Testis (tissue), 3 donors: ENCODE results near the gene RNF217. TPM values are rescaled to one million over a fixed set of nuclear protein-coding genes. Genes with fewer than 3 reads are reported as not detected.
A peak's percentile ranks its signal among the peaks of the same experiment; 100 is the strongest.

Experiments
- DNase-seq: peaks from one replicate; pipeline ENCODE4 v3.0.0-alpha.2; 2019
- H3K27ac ChIP-seq, 2 donors: fragments of 200-600 bp; sonication (generic); one replicate each; pipeline ENCODE4 v1.5.1; 2019
- H3K27me3 ChIP-seq: fragments of 200-600 bp; sonication (generic); one replicate; pipeline ENCODE4 v1.5.1; 2019
- H3K36me3 ChIP-seq: fragments of 200-600 bp; sonication (generic); one replicate; pipeline ENCODE4 v1.5.1; 2017; ENCODE audit warnings: low read depth; ENCODE audit errors: missing control alignments
- H3K4me1 ChIP-seq: fragments of 200-600 bp; sonication (generic); one replicate; pipeline ENCODE4 v1.5.1; 2019
- H3K4me3 ChIP-seq, 2 donors: fragments of 200-600 bp; sonication (generic); one replicate each; pipeline ENCODE4 v1.5.1; 2017 to 2019
- H3K9me3 ChIP-seq: fragments of 200-600 bp; sonication (generic); one replicate; pipeline ENCODE4 v1.5.1; 2017
- CTCF ChIP-seq, 3 experiments: fragments of 450-650 bp in 2 of 3; fragments of 200-600 bp in 1 of 3; sonication (generic) in 1 of 3; IDR thresholded peaks; one replicate each; pipeline ENCODE4 v1.5.1; 2016 to 2019; ENCODE audit warnings: antibody characterized with exemption in 3 of 3, mild to moderate bottlenecking in 2 of 3, moderate library complexity in 1 of 3
- POLR2A ChIP-seq: fragments of 450-650 bp; IDR thresholded peaks from one replicate; pipeline ENCODE4 v1.6.1; 2017; ENCODE audit warnings: antibody characterized with exemption, mild to moderate bottlenecking, moderate library complexity
- WGBS, 2 donors: methylation state at CpG; one replicate each; pipeline ENCODE4 v1.1.5; 2018; 5-methylcytosine and 5-hydroxymethylcytosine counted together
- intact Hi-C: fragments of 100-400 bp; cut with DNase I; formaldehyde crosslinking; loops from one replicate; pipeline ENCODE4 v1.15.1; 2023; ENCODE audit warnings: low total_unique reads
- polyA plus RNA-seq: library from polyadenylated mRNA; stranded (reverse); fragments of 350-450 nt; fragmentation: Illumina TruSeq; extraction: RNeasy Lipid Tissue Mini Kit (QIAGEN cat#74804); gene quantifications from one replicate; pipeline ENCODE4 v1.2.3, GENCODE V29; 2014; ENCODE audit warnings: low read depth, low replicate concordance; ENCODE audit not compliant: insufficient read depth
- total RNA-seq, 2 donors: library from RNA; depleted of rRNA; stranded (reverse); fragments of >200 nt; gene quantifications; one replicate each; pipeline ENCODE4 v1.2.3, GENCODE V29; 2016

The RNF217 gene
- total and polyA plus RNA-seq, 3 donors from 2014 or later: 25.1 to 48.0 (median 33.3) TPM

- TF ChIP-seq POLR2A: no peak
- no peak for TF ChIP-seq CTCF (IDR thresholded peaks at IDR 0.05)
- no peak for DNase-seq
- H3K9me3 ChIP-seq: no peaks in the 10 kb centered on the region
- intact Hi-C loops: no loop called here
- H3K36me3 ChIP-seq: no peaks in the 10 kb centered on the region
- H3K27ac ChIP-seq: no peak overlapping the region
- WGBS, 2 donors: 70 to 79% methylated on average over 2 of the region's 2 CpGs
- peaks cover 16% of the 10 kb centered on the region for H3K4me1 ChIP-seq
- H3K27me3 ChIP-seq: no peaks in the 10 kb centered on the region
- no peak overlapping the region for H3K4me3 ChIP-seq
These were observed 37.0 kb downstream of the RNF217 start for GRCh38 chr6:124999105-124999764.

GRCh38 chr6:125001684-125002405, 39.6 kb downstream of the RNF217 start:
- Histone ChIP-seq H3K27ac (peak overlapping the region; percentile 43 to 63), H3K4me3 (peak overlapping the region; percentile 9 to 46), H3K4me1 (peaks cover 16% of the 10 kb centered on the region), H3K9me3 (no peaks in the 10 kb centered on the region), H3K27me3 (no peaks in the 10 kb centered on the region), H3K36me3 (no peaks in the 10 kb centered on the region)
- intact Hi-C loops: no loop called here
- 26% methylated on average over 4 of the region's 4 CpGs for WGBS, 2 donors
- DNase-seq: peak; percentile 44
- TF ChIP-seq POLR2A (no peak), CTCF (IDR thresholded peaks at IDR 0.05) (no peak)

GRCh38 chr6:125002406-125002741, 40.1 kb downstream of the RNF217 start:
- Histone ChIP-seq H3K4me1 (peaks cover 16% of the 10 kb centered on the region), H3K27ac (peak overlapping the region; percentile 43 to 63), H3K27me3 (no peaks in the 10 kb centered on the region), H3K4me3 (peak overlapping the region; percentile 9 to 46), H3K36me3 (no peaks in the 10 kb centered on the region), H3K9me3 (no peaks in the 10 kb centered on the region)
- DNase-seq: peak; percentile 46
- intact Hi-C loops: no loop called here
- 22 to 28% methylated on average over 8 of the region's 8 CpGs for WGBS, 2 donors
- TF ChIP-seq CTCF (IDR thresholded peaks at IDR 0.05) (no peak), POLR2A (no peak)

- WGBS, 2 donors: 51 to 62% methylated on average over 2 of the region's 2 CpGs
- intact Hi-C loops: no loop called here
- peaks cover 17% of the 10 kb centered on the region for H3K4me1 ChIP-seq
- H3K36me3 ChIP-seq: no peaks in the 10 kb centered on the region
- H3K4me3 ChIP-seq: no peak overlapping the region
- no peaks in the 10 kb centered on the region for H3K9me3 ChIP-seq
- H3K27me3 ChIP-seq: no peaks in the 10 kb centered on the region
- TF ChIP-seq CTCF (IDR thresholded peaks at IDR 0.05): no peak
- TF ChIP-seq POLR2A: no peak
- peak overlapping the region; percentile 43 to 56 for H3K27ac ChIP-seq
- no peak for DNase-seq
These were observed 40.8 kb downstream of the RNF217 start for GRCh38 chr6:125003070-125003469.
